ENCODE results near the gene RLF. TPM values are rescaled to one million over a fixed set of nuclear protein-coding genes. Genes with fewer than 3 reads are reported as not detected.

Gene RLF
- total and polyA plus RNA-seq, 10 of the 15 experiments (the other 5 are each of a cell fraction or from before 2014, with no cell fraction given): 2.0 to 19.8 (median 8.7) TPM

- TF ChIP-seq SUPT20H (IDR thresholded peaks at IDR 0.05; ENCODE audit: borderline replicate concordance, control insufficient read depth, low read depth, low read length) (no peak), SUZ12 (IDR thresholded peaks at IDR 0.05; ENCODE audit: unreplicated experiment) (no peak), SRF (IDR thresholded peaks at IDR 0.05; ENCODE audit: low read depth in 2 of 2, low read length in 2 of 2) (no peak), RELA (IDR thresholded peaks at IDR 0.05; ENCODE audit: borderline replicate concordance, partially characterized antibody) (no peak), ZNF24 (IDR thresholded peaks at IDR 0.05) (no peak), ATF7 (IDR thresholded peaks at IDR 0.05; ENCODE audit: low read depth) (peak; percentile 46; the same call in 1 of the 2 replicates), CBX3 (IDR thresholded peaks at IDR 0.05; ENCODE audit: borderline replicate concordance, low read depth) (no peak), SREBF2 (IDR thresholded peaks at IDR 0.05; ENCODE audit: low read length) (no peak), IRF3 (IDR thresholded peaks at IDR 0.05) (no peak), SMC3 (IDR thresholded peaks at IDR 0.05; ENCODE audit: borderline replicate concordance, low read length) (no peak; the same call in 1 of the 2 replicates), BRCA1 (IDR thresholded peaks at IDR 0.05; ENCODE audit: low read depth, low read length) (no peak), ZBED1 (IDR thresholded peaks at IDR 0.05; ENCODE audit: borderline replicate concordance) (0 out of 2 replicates have a peak, but pooled peaks have one; percentile 53), MAX (IDR thresholded peaks at IDR 0.05; ENCODE audit: low read depth, low read length) (no peak), NRF1 (conservative IDR thresholded peaks at IDR 0.05; ENCODE audit: low read depth, low read length) (no peak), CEBPZ (IDR thresholded peaks at IDR 0.05; ENCODE audit: low read depth, low read length) (no peak), RCOR1 (conservative IDR thresholded peaks at IDR 0.05; ENCODE audit: low read depth, low read length) (no peak), BMI1 (IDR thresholded peaks at IDR 0.05; ENCODE audit: borderline replicate concordance) (no peak), IRF5 (IDR thresholded peaks at IDR 0.05; ENCODE audit: borderline replicate concordance) (no peak), SMAD5 (IDR thresholded peaks at IDR 0.05; ENCODE audit: low read depth) (no peak), RB1 (IDR thresholded peaks at IDR 0.05; ENCODE audit: borderline replicate concordance) (no peak), SREBF1 (IDR thresholded peaks at IDR 0.05; ENCODE audit: low read length) (no peak), NFIC (IDR thresholded peaks at IDR 0.05; ENCODE audit: low read depth, low read length) (peak; percentile 79), SMAD1 (IDR thresholded peaks at IDR 0.05; ENCODE audit: low read depth, partially characterized antibody) (peak; percentile 99), CREB1 (IDR thresholded peaks at IDR 0.05; ENCODE audit: low read depth) (no peak), ASH2L (IDR thresholded peaks at IDR 0.05; ENCODE audit: borderline replicate concordance, low read depth) (no peak), SPI1 (IDR thresholded peaks at IDR 0.05; ENCODE audit: borderline replicate concordance, insufficient read depth, low read depth, low read length) (peak; percentile 97), USF2 (IDR thresholded peaks at IDR 0.05; ENCODE audit: borderline replicate concordance, low read depth, low read length) (no peak)
These were observed 71.3 kb downstream of the RLF start (continued) for GRCh38 chr1:40232444-40232843.

All from GM12878 (cell line).